ENCODE results near the gene TEDC1. TPM values are rescaled to one million over a fixed set of nuclear protein-coding genes. Genes with fewer than 3 reads are reported as not detected.

Gene TEDC1
- total RNA-seq, 2 donors from 2014 or later, result 25.1 to 59.2 TPM

- DNase-seq (ENCODE audit: low spot score) (no peak), ATAC-seq (no peak)
- Mint-ChIP-seq H3K4me3 (no peak overlapping the region), H3K27ac (no peak overlapping the region), H3K27me3 (no peaks in the 10 kb centered on the region), H3K9me3 (no peaks in the 10 kb centered on the region), H3K4me1 (ENCODE audit: low read depth in 2 of 2) (no peaks in the 10 kb centered on the region), H3K36me3 (no peaks in the 10 kb centered on the region)
These were observed 23.7 kb upstream of the TEDC1 start for GRCh38 chr14:105467249-105467941.

- Mint-ChIP-seq H3K4me3 (no peak overlapping the region), H3K4me1 (ENCODE audit: low read depth in 2 of 2) (no peaks in the 10 kb centered on the region), H3K27ac (no peak overlapping the region), H3K27me3 (no peaks in the 10 kb centered on the region), H3K9me3 (no peaks in the 10 kb centered on the region), H3K36me3 (no peaks in the 10 kb centered on the region)
- DNase-seq (ENCODE audit: low spot score) (no peak), ATAC-seq (no peak)
These were observed 23.0 kb upstream of the TEDC1 start for GRCh38 chr14:105467942-105468471.

- H3K4me1 Mint-ChIP-seq (ENCODE audit: low read depth in 2 of 2), result no peaks in the 10 kb centered on the region
- no peaks in the 10 kb centered on the region for H3K36me3 Mint-ChIP-seq
- ATAC-seq, result no peak
- no peaks in the 10 kb centered on the region for H3K27me3 Mint-ChIP-seq
- H3K4me3 Mint-ChIP-seq, result no peak overlapping the region
- no peaks in the 10 kb centered on the region for H3K9me3 Mint-ChIP-seq
- no peak for DNase-seq (ENCODE audit: low spot score)
- no peak overlapping the region for H3K27ac Mint-ChIP-seq
These were observed 22.3 kb upstream of the TEDC1 start for GRCh38 chr14:105468621-105469241.

- DNase-seq (ENCODE audit: low spot score), result no peak
- ATAC-seq, result no peak
- Mint-ChIP-seq H3K4me1 (ENCODE audit: low read depth in 2 of 2) (no peaks in the 10 kb centered on the region), H3K27me3 (no peaks in the 10 kb centered on the region), H3K36me3 (no peaks in the 10 kb centered on the region), H3K27ac (no peak overlapping the region), H3K9me3 (no peaks in the 10 kb centered on the region), H3K4me3 (no peak overlapping the region)
These were observed 21.3 kb upstream of the TEDC1 start for GRCh38 chr14:105469456-105470349.

- Mint-ChIP-seq H3K4me1 (ENCODE audit: low read depth in 2 of 2) (no peaks in the 10 kb centered on the region), H3K36me3 (no peaks in the 10 kb centered on the region), H3K27ac (no peak overlapping the region), H3K9me3 (no peaks in the 10 kb centered on the region), H3K4me3 (no peak overlapping the region), H3K27me3 (no peaks in the 10 kb centered on the region)
- DNase-seq (ENCODE audit: low spot score), result no peak
- ATAC-seq, result no peak
These were observed 20.4 kb upstream of the TEDC1 start for GRCh38 chr14:105470350-105471296.

GRCh38 chr14:105471297-105471821, 19.7 kb upstream of the TEDC1 start:
- no peaks in the 10 kb centered on the region for H3K9me3 Mint-ChIP-seq
- H3K27ac Mint-ChIP-seq, result no peak overlapping the region
- no peak for DNase-seq (ENCODE audit: low spot score)
- H3K36me3 Mint-ChIP-seq, result no peaks in the 10 kb centered on the region
- H3K4me3 Mint-ChIP-seq, result no peak overlapping the region
- ATAC-seq, result no peak
- H3K4me1 Mint-ChIP-seq (ENCODE audit: low read depth in 2 of 2), result no peaks in the 10 kb centered on the region
- H3K27me3 Mint-ChIP-seq, result no peaks in the 10 kb centered on the region

GRCh38 chr14:105471823-105472485, 19.1 kb upstream of the TEDC1 start:
- Mint-ChIP-seq H3K36me3 (no peaks in the 10 kb centered on the region), H3K27ac (no peak overlapping the region), H3K9me3 (no peaks in the 10 kb centered on the region), H3K4me1 (ENCODE audit: low read depth in 2 of 2) (no peaks in the 10 kb centered on the region), H3K27me3 (no peaks in the 10 kb centered on the region), H3K4me3 (no peak overlapping the region)
- ATAC-seq (no peak), DNase-seq (ENCODE audit: low spot score) (no peak)

GRCh38 chr14:105472486-105472991, 18.5 kb upstream of the TEDC1 start:
- no peak overlapping the region for H3K4me3 Mint-ChIP-seq
- H3K9me3 Mint-ChIP-seq, result no peaks in the 10 kb centered on the region
- H3K27me3 Mint-ChIP-seq, result no peaks in the 10 kb centered on the region
- H3K36me3 Mint-ChIP-seq, result no peaks in the 10 kb centered on the region
- no peak for DNase-seq (ENCODE audit: low spot score)
- H3K27ac Mint-ChIP-seq, result no peak overlapping the region
- ATAC-seq, result no peak
- peaks cover 5 to 6% of the 10 kb centered on the region in 2 donors for H3K4me1 Mint-ChIP-seq (ENCODE audit: low read depth in 2 of 2)

GRCh38 chr14:105473033-105473676, 17.9 kb upstream of the TEDC1 start:
- H3K27me3 Mint-ChIP-seq, result no peaks in the 10 kb centered on the region
- ATAC-seq (no peak), DNase-seq (ENCODE audit: low spot score) (no peak)
- H3K9me3 Mint-ChIP-seq, result no peaks in the 10 kb centered on the region
- H3K27ac Mint-ChIP-seq, result no peak overlapping the region
- peaks cover 6% of the 10 kb centered on the region in 2 donors for H3K4me1 Mint-ChIP-seq (ENCODE audit: low read depth in 2 of 2)
- H3K4me3 Mint-ChIP-seq, result peak overlapping the region; percentile 22
- H3K36me3 Mint-ChIP-seq, result no peaks in the 10 kb centered on the region

GRCh38 chr14:105473677-105474482, 17.2 kb upstream of the TEDC1 start:
- Mint-ChIP-seq H3K9me3 (no peaks in the 10 kb centered on the region), H3K27ac (no peak overlapping the region), H3K36me3 (no peaks in the 10 kb centered on the region), H3K4me1 (ENCODE audit: low read depth in 2 of 2) (peaks cover 6% of the 10 kb centered on the region in 2 donors), H3K27me3 (no peaks in the 10 kb centered on the region), H3K4me3 (peak overlapping the region; percentile 22)
- ATAC-seq (peak; percentile 62 to 67), DNase-seq (ENCODE audit: low spot score) (no peak)

GRCh38 chr14:105474483-105475268, 16.4 kb upstream of the TEDC1 start, which contains the start of gene CRIP2:
TSS of gene CRIP2 (plus strand) at chr14:105474821. CDS start at chr14:105474863, 42 bp downstream.
- no peak for DNase-seq (ENCODE audit: low spot score)
- peak within 1 kb of the TSS; percentile 8 for H3K4me3 Mint-ChIP-seq
- no peaks in the 10 kb centered on the region for H3K36me3 Mint-ChIP-seq
- H3K27me3 Mint-ChIP-seq, result no peaks in the 10 kb centered on the region
- no peak within 1 kb of the TSS for H3K27ac Mint-ChIP-seq
- ATAC-seq, result peak; percentile 64 to 81
- no peaks in the 10 kb centered on the region for H3K9me3 Mint-ChIP-seq
- peaks cover 6% of the 10 kb centered on the region in 2 donors for H3K4me1 Mint-ChIP-seq (ENCODE audit: low read depth in 2 of 2)
